Measurements from ENCODE around the gene FAM163B. TPM values are rescaled to one million over a fixed set of nuclear protein-coding genes. Genes with fewer than 3 reads are reported as not detected.

FAM163B gene
- total RNA-seq, 4 donors from 2014 or later = not detected

DNA sequence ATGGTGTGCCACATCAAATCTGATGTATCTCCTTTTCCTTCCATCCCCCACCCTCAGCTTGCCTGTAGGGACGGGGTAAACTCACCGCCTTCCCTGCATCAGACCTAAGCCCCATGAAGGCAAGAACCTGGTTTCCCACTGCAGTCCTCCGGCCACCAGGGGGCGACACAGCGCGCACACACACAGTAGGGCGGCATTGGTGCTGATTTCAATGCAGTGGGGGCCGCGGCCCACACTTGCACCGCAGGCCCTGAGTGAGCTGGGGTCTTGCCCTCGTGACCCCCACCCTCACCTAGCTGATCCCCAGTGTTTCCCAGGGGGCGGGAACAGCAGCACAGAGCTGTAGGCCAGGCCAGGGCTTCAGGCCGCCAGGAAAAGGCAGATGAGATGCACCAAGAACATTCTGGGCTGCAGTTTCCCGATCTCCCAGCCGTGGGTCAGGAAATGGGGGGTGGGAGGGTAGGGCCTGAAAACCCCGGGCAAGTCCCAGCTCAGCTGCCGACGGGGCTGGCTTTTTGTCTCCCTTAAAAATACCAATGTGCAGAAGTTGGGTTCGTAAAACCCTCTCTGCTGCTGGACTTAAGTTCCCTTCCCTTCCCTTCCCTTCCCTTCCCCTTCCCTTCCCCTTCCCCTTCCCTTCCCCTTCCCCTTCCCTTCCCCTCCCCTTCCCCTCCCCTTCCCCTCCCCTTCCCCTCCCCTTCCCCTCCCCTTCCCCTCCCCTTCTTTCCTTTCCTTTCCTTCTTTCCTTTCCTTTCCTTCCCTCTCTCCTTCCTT lies 19.5 kb downstream of the FAM163B start:
- TF ChIP-seq, protein P1, sequence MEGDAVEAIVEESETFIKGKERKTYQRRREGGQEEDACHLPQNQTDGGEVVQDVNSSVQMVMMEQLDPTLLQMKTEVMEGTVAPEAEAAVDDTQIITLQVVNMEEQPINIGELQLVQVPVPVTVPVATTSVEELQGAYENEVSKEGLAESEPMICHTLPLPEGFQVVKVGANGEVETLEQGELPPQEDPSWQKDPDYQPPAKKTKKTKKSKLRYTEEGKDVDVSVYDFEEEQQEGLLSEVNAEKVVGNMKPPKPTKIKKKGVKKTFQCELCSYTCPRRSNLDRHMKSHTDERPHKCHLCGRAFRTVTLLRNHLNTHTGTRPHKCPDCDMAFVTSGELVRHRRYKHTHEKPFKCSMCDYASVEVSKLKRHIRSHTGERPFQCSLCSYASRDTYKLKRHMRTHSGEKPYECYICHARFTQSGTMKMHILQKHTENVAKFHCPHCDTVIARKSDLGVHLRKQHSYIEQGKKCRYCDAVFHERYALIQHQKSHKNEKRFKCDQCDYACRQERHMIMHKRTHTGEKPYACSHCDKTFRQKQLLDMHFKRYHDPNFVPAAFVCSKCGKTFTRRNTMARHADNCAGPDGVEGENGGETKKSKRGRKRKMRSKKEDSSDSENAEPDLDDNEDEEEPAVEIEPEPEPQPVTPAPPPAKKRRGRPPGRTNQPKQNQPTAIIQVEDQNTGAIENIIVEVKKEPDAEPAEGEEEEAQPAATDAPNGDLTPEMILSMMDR (IDR thresholded peaks at IDR 0.05; ENCODE audit: low read depth) = no peak

DNA sequence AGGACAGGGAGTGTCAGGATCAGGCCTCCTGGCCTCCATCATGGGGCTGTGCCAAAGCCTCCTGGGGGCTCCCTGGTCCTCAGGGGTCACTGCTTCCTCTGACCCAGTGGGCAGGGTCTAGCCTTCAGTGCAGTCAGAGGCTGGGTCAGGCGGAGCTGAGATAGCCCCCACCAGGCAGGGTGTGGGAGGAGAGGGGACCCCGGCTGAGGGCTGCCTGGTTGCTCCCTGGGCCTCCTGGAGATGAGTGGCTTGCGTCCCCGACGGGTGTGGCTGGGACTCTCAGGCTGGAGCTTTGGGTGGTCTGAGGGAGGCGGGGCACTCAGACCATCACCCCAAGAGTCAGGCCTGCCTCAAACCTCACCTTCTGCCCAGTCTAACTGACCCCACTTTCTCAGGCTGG lies 21.7 kb downstream of the FAM163B start:
- TF ChIP-seq, protein P1 (IDR thresholded peaks at IDR 0.05; ENCODE audit: low read depth) = no peak

DNA sequence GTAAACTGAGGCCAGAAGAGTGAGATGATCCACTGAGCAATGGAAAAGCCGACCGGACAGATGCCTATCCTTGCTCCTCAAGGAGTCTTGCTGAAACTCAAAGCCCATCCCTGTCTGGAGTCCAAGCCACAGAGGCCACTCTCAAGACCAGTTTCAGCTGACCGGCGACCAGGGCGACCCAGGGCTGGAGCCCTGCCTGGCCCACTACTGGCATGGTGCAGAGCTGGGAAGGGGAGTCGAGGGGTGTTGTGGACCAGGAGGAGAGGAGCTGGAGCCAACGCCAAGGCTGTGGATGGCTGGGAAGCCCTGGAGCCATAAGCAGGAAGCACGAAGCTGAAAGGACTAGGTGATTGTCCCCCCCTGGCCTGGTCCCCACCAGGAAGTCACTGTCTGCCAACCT lies 22.1 kb downstream of the FAM163B start:
- TF ChIP-seq, protein P1 (IDR thresholded peaks at IDR 0.05; ENCODE audit: low read depth) = no peak

DNA sequence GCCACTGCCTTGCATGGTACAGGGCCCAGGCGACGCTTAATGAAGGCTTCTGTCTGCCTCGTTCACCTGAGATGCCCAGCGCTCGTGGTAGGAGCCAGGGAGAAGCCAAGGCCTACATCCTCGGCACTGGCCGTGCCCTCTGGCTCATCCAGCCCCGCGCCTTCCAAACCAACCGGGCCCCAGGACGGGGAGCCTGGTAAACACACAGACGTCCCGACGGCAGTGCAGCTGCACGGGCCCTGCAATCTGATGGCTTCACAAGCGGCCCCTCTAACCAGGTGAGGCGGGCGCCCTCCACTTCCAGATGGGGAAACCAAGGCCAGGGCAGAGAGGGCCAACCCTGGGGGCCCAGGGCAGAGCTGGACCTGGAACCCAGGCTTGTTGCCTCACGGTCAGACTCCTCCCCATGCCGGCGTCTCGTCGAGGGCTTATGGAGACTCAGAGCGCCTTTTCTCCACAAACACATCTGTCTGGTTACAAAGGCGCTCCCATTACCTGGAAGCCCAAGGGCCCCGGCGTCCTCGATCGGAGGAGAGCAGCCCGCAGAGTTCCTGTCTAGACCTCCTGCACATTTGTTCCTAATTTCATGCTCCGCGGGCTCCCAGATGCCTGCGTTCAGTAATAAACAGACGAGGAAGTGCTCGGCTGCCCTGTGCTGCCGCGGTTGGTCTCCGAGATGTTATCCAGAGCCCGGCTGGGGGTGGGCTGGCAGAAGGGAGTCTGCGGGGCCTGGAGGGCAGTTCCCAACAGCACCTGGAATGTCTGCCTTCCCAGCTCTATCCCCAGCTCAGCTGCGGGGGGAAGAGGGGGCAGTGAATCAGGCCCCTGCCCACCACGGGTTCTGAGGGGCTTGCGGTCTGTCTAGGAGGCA lies 23.5 kb downstream of the FAM163B start:
- TF ChIP-seq, protein P1 (IDR thresholded peaks at IDR 0.05; ENCODE audit: low read depth) = no peak

DNA sequence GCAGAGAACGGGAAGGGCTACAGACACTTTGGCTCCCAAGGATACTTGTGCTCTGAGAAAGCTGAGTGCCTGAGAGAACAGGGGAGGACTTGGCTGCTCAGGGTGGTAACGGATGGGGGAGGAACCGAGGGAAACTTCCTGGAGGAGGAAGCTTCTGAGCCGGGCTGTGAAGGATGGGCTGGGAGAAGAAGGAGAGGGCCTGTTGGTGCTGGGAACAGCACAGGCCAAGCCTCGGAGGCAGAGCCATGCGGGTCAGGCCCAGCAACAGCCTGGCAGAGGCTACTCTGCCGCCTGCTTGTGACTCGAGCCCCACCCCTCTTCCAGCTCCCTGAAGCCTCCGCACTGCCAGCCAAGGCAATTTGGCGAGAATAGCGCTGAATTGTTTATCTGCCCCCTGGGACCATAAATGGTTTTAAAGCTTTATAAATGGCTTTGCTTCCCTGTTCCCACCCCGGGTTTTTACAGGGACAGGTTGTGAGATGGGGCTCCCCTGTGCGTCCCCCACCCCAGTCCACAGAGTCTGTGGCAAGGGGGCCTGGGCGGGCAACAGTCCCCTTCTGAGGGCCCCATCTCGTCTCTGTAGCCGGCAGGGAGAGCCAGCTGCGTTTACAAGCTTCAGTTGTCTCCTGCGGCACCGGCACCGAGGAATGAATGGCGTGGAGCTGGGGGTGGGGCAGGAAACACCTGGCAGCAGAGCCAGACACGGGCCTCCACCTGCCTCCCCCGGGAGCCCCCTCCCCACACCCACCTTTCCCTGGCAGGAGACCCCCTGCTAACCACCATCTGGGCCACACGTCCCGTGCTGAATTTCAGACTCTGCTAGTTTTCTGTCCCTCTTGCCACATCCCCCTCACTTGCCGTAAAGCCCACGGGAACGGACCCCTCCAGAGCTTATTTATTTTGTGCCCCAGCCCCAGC lies 24.4 kb downstream of the FAM163B start:
- TF ChIP-seq, protein P1 (IDR thresholded peaks at IDR 0.05; ENCODE audit: low read depth) = no peak

DNA sequence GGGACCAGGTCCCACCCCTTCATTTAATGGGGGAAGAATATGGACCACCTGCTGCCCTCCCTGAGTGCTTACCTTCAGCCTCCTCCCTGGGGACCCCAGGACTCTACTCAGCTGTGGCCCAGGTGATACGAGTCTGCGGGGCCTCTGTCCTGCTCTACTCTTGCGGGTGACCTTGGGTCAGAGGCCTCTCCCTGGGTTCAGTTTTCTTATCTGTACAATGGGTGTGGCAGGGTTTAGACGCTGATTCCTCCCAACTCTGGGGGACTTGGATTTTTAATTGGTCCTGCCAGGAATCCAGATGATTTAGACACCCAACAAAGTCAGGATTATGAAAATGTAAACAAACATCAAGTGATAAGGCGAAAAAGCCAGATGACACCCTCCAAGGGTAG lies 25.0 kb downstream of the FAM163B start:
- TF ChIP-seq, protein P1 (IDR thresholded peaks at IDR 0.05; ENCODE audit: low read depth) = no peak

Measured in subcutaneous adipose tissue (tissue), 4 donors.